GM21360 (cell line): ENCODE results near the gene LBX1.

ENCODE experiments used
- ATAC-seq: cut with Tn5 transposase; IDR thresholded peaks from one replicate; pipeline ENCODE4 v1.9.1; 2021; ENCODE audit warnings: mild to moderate bottlenecking, moderate library complexity; ENCODE audit not compliant: unreplicated experiment

LBX1 gene

DNA sequence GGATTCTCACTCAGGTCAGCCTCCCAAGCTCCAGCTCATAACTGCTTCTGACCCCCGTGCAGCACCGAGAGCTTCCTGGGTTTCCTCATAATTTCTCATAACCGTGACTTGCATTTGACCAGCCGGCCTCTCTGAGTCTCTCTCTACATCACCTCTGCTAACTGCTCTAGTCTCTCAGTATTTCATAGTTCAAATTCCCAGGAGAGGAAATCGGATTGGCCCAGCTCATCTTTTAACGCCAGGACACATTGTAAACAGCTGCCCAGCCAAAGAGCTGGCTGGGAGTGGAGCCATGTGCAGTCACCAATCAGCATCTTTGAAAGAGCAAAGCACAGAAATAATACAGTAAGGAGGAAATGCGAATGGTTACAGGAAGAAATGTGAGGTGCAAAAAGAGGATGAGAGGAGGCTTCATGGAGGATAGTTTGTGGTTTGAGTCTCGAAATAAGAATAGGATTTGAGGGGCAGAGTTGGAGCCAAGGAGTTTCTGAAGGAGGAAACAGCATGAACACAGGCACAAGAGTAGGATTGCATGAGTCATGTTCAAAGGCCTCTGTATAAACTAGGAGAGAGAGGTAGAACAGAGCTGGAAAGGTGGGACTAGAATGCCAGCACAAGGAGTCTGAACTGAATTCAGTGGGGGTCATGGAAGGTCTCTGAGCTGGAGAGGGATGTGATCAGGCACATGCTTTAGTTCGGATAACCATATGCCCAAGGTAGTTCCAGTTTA, 15.2 kb upstream of the LBX1 start:
- ATAC-seq, result no peak

DNA sequence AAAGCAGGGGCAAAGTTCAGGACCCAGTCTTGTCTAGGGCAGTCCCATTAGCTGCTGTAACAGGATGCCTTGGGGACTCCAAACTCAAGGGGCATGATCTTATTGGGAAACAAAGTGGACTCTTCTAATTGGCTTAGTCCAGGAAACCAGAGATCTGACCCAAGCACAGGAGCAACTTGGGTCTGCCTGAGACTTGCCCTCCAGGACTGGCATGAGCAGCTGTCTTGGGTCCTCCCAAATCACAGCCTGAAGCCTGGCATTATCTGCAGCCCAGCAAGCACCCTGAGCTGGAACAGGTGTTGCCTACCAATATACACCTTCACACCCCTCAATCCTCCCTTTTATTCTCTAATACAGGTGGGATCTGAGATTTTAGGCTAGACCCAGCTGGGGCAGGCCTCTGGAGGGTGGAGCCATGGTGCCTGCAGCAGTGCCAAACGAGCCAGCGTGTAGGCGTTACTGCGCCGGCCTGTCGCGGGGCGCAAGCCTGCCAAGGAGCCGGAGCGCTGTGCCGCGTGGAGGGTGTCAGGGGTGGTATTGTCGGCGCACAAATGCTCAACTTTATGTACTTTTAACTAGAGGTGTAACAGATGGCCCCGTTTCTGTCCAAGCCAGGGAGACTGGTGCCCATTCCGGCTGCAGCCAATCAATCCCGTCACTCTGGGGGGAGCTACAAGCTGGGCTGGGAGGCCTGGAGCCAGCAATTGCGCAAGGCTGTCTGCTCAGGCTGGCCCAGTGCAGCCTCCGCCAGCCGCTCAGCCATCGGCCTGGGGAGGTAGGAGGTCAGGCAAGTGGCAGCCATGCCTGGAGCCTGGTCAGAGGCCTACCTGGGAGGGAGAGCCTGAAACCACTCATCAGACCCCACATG, 12.8 kb upstream of the LBX1 start:
- no peak for ATAC-seq

DNA sequence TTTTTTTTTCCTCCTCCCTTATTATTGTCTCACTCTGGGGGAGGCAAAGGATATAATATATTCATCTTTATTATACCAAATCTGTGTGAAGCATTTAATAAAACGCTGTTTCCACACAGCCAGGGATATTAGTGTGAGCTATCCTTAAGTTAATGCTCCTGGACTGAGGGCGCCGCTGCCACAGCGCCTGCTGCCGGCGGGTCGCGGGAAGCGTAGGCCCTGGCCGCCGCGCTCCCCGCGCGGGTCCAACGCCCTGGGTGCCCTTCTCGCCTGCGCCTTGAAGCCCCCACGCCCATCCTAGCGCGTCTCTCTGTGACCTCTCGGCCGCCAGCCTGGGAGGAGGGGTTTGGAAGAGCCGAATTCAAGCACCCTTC, 9.5 kb upstream of the LBX1 start:
- no peak for ATAC-seq

DNA sequence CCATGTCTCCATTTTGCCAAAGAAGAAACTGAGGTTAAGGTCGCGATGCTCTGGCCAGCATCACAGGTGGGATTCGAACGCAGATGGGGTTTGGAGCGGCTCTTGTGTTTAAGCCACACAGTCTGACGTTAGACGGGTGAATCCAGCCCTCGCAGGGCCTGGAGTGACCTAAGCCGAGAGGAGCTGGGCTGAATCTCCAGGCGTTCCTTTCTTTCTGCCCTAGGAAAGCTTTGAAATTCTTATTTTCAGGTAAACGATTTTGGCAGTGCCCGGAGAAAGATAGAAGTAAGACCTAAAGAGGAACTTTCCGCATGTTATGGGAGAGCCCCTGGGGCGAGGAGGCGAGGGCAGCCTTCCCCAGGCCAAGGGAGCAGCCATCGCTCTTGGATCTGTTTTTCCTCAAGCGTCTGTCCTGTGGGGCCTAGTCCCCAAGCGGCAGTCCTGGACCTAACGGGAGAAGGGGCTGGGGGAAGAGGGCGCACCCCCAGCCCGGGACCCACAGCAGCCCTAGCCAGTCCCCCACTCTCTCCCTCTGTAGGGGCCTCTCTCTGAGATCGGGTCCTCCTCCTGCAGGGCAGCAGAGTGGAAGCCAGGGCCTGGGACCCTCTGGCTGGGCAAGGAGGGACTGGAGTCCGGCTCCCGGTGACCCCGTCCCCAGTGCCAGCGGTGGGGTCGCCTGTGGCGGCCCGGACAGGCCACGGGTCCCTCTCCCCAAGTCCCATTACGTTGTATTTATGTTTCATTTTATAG, 8.9 kb upstream of the LBX1 start:
- no peak for ATAC-seq

GRCh38 chr10:101237081-101237981, 8.1 kb upstream of the LBX1 start:
- no peak for ATAC-seq

GRCh38 chr10:101236376-101237080, 7.3 kb upstream of the LBX1 start:
- ATAC-seq, result no peak

DNA sequence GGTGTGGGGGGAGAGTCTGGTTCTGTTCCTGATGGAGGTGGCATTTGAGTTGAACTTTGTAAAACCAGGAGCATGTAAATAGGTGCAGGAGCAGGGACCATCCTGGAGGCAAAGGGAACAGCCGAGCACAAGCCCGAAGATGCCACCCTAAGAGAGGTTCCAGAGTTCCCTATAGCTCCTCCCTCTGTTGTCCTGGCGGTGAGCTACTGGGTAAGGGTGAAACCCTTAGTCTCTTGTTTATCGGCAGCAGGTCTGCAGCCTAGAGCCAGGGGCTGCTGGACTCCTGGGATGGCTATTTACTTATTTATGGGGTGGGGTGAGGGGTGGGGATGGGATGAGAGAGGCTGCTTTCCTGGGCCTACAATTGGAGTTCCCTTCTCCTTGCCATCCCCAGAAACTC, 6.5 kb upstream of the LBX1 start:
- ATAC-seq, result no peak

DNA sequence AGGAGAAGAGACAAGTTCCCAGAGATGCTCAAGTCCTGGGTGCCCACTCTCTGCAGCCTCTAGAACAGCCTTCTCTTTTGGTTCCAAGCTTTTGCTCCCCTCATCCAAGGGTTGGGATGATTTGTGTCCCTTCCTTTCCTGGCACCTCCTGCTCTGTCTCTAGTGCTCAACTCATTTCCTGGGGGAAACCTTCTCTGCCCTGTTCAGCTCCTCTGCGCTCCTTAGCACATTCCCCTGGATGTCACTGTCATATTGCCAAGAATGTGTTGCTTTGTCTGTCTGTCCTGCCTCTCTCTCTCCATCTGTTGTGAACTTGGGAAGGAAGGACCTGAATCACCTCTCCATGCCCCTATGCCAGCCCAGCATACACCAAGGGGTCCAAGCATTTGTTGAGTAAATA, 5.1 kb upstream of the LBX1 start:
- ATAC-seq, result no peak

DNA sequence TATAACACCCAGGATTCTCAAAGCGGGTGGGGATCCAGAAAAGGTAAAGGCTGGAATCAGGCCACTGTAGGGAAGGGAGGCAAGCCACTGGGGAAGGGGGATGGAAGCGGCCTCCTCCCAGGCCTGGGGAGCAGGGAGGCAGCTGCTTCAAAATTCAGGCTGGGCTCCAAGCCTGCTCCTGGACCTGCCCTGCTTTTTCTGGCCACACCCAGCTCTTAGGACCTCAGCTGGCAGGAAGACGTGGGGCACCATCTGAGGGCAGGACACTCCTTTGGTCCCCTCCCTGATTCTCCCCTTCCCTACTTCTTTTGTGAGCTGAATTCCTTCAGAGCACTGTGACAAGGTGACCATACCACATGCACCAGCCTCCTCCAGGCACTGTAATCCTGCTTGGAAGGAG, 4.6 kb upstream of the LBX1 start:
- no peak for ATAC-seq

- no peak for ATAC-seq
Measured at GRCh38 chr10:101233443-101233842, 4.2 kb upstream of the LBX1 start.

DNA sequence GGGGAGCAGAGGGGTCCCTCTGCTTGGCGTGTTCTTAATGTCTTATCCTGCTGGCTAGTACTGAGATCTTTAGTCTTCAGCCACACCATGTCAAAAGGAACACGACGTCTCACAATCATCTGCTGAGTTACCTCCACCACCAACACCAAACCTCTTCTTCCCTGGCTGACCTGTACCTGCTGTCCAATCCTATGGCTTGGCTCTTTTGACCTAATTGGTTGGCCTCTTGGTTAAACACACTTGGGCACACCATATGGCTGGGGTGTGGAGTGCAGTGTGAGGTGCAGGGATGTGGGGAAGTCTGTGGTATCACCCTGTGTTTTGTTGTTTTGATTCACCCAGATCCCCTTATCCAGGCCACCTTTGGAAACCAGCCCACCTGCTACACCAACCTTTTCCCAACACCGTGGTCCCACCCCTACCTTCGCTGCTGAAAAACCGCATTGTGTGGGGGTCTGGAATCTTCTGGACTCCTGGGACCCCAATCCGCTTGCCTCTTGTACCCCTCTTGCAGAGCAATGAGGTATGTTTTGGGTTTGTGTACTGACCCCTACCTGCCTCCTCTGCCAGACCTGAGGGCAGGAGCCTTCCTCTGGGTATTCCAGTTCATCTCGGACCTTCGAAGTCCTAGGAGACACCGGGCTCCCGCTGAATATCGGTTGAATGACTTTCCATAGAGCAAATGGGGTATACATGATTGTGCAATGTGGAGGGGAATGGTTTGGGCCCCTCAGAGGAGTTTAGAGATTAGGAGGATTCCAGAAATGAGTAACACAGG, 2.8 kb upstream of the LBX1 start:
- no peak for ATAC-seq

- no peak for ATAC-seq
Measured at GRCh38 chr10:101231092-101231491, 1.8 kb upstream of the LBX1 start.

GRCh38 chr10:101230183-101230917, 1.1 kb upstream of the LBX1 start:
- ATAC-seq, result no peak

DNA sequence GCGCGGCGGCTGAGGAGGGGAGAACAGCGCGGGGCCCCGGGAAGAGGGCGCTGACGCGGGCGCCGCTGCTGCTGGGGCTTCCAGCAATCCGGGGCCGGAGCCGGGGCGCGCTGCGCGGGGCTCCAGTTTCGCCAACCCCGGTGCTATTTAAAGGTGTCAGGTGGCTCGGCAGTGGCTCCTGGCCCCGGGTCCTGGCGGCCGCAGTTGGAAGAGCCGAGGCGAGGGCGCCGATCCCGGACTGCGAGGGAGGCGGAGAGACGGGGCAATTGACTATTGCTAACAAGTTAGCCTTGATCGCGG, 347 bp downstream of the LBX1 start:
- no peak for ATAC-seq

DNA sequence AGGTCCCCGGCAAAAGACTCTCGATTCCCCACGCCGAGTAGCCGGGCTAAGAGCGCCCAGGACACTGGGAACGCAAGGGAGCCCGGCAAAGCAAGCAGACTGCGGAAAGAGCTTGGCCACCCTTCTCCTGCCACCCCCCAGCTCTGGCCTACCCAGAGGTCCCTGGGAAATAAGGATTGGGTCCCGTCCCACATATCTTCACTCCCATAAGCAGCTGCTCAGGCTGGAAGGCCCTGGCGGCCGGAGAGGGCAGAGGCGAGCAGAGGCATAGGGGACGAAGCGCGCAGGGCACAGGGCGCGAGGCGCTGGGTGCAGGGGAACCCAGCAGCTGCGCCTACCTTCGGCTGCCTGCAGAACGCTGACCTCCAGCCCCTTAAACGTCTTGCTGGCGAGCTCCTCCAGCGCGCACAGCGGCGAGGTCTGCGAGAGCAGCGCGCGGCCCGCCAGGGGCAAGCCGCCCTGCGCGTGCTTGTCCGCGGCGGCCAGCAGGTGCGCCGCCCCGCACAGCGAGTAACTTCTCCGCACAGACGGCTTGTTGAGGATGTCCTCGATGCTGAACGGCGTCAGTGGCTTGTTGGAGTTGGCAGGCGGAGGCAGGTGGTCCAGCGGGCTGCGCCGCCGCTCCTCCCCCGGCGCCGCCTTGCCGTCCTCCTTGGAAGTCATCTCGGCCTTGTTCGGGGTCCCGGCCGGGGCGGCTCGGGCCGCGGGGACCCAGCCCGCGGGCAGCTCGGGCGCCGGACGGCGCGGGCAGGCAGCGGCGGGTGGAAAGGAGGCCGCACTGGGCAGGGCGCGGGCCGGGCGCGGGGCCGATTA, 904 bp downstream of the LBX1 start:
- no peak for ATAC-seq

- ATAC-seq, result no peak
Measured at GRCh38 chr10:101227429-101228152, 1.7 kb downstream of the LBX1 start.
